ENCODE data around the gene VAV2.
"Not testable (repeated sequence)": the region's sequence is repeated elsewhere in the genome, so short reads cannot be mapped to it uniquely, and the experiment has no call there.

VAV2 gene

GRCh38 chr9:133768859-133769510 is 223.1 kb downstream of the VAV2 start:
- no peak for DNase-seq (ENCODE audit: low spot score)
- TF ChIP-seq CTCF (IDR thresholded peaks at IDR 0.05; ENCODE audit: extremely low read depth, insufficient read depth, missing control alignments) = no peak
- in situ Hi-C loops (cut with MboI; ENCODE audit: low pct_unique_long_range_greater_than_20kb, low sequenced_read_pairs, unreplicated experiment) = no loop called here

GRCh38 chr9:133768371-133768858 is 223.7 kb downstream of the VAV2 start:
- TF ChIP-seq CTCF (IDR thresholded peaks at IDR 0.05; ENCODE audit: extremely low read depth, insufficient read depth, missing control alignments) = no peak
- in situ Hi-C loops (cut with MboI; ENCODE audit: low pct_unique_long_range_greater_than_20kb, low sequenced_read_pairs, unreplicated experiment) = no loop called here
- no peak for DNase-seq (ENCODE audit: low spot score)

GRCh38 chr9:133767625-133768024 is 224.5 kb downstream of the VAV2 start:
- in situ Hi-C loops (cut with MboI; ENCODE audit: low pct_unique_long_range_greater_than_20kb, low sequenced_read_pairs, unreplicated experiment) = no loop called here
- no peak for DNase-seq (ENCODE audit: low spot score)
- TF ChIP-seq CTCF (IDR thresholded peaks at IDR 0.05; ENCODE audit: extremely low read depth, insufficient read depth, missing control alignments) = no peak

GRCh38 chr9:133767008-133767407 is 225.1 kb downstream of the VAV2 start:
- DNase-seq (ENCODE audit: low spot score) = no peak
- no peak for TF ChIP-seq CTCF (IDR thresholded peaks at IDR 0.05; ENCODE audit: extremely low read depth, insufficient read depth, missing control alignments)
- in situ Hi-C loops (cut with MboI; ENCODE audit: low pct_unique_long_range_greater_than_20kb, low sequenced_read_pairs, unreplicated experiment) = no loop called here

GRCh38 chr9:133766234-133766633 is 225.9 kb downstream of the VAV2 start:
- DNase-seq (ENCODE audit: low spot score); in situ Hi-C loops (cut with MboI; ENCODE audit: low pct_unique_long_range_greater_than_20kb, low sequenced_read_pairs, unreplicated experiment): not testable (repeated sequence)

GRCh38 chr9:133763272-133764183 is 228.6 kb downstream of the VAV2 start:
- no peak for DNase-seq (ENCODE audit: low spot score)
- no peak for TF ChIP-seq CTCF (IDR thresholded peaks at IDR 0.05; ENCODE audit: extremely low read depth, insufficient read depth, missing control alignments)
- in situ Hi-C loops (cut with MboI; ENCODE audit: low pct_unique_long_range_greater_than_20kb, low sequenced_read_pairs, unreplicated experiment) = no loop called here

All from GM13977 (cell line).